ENCODE measurements around the gene ATP8A2.
"Not testable (repeated sequence)": the region's sequence is repeated elsewhere in the genome, so short reads cannot be mapped to it uniquely, and the experiment has no call there.

Gene ATP8A2

DNA sequence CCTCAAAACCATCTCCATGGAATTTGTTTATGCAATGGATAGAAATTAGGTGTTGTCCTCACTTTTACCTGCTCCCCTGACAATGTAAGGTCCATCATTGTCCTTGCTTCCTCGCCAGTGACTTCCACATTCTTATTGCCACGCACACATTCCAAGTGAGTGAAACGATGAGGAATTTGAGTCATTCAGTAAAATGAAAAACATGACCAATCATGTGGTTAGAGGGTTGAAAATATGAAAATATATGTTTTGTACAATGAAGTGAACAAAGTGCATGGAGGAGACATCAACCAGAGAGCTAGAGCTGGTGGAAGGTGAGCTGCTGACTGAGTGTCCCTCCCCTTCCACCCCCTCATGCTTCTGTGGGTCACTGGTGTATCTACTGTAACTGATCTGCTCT, 91.7 kb downstream of the ATP8A2 start:
- no peak for DNase-seq (ENCODE audit: low read depth)

DNA sequence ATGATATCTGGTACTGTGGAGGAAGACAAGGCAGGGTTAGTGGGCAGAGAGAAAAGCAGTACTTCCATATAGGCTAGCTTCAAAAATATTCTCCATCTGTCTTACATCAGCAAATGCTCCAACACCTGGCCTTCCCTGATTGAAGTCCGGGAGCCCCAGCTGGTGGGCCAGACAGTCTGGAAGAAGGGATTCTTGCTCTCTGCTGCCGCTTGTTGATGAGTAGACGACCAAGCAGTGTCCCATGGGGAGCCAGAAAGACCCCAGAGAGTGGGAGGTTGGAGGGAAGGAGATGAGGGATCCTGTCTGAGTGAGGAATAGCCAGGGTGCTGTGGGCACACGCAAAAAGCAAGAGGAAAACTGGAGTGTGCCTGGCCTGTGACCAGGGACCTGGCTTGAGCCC, 95.1 kb downstream of the ATP8A2 start:
- no peak for DNase-seq (ENCODE audit: low read depth)

DNA sequence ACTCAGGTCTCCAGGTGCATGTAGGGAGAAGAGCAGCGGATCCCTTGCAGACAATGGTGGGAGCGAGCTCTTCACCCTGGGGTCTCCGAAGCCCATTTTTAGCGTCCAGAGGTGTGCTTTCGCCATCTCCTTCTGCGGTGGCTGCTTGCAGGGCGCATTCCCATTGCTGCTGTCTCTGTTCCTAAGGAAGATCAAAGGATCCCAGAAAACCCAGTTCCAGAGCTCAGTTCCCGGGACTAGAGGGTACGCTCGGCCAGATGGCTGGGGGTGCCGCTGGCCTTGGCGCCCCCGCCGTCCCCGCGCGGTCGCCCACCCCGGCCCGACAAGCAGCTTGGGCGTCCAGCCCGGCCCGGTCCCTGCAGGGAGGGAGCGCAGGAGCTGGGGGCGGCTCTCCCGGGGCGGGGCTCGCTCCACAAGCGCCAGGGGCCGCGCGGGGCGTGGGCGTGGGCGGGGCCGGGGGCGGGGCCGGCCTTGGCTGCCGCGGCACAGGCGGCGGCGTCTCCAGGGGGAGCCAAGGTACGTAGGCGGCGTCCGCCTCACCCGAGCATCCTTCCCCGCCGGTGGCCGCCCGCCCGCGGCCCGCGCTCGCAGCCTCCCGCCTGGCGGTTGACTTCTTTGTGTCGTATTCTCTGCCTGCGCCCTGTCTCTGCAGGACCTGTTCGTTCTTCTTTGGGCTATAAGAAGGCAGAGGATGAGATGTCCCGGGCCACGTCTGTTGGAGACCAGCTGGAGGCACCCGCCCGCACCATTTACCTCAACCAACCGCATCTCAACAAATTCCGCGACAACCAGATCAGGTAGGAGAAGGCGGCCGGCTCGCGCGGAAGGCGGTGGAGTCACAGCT, 96.8 kb downstream of the ATP8A2 start:
- no peak for DNase-seq (ENCODE audit: low read depth)

DNA sequence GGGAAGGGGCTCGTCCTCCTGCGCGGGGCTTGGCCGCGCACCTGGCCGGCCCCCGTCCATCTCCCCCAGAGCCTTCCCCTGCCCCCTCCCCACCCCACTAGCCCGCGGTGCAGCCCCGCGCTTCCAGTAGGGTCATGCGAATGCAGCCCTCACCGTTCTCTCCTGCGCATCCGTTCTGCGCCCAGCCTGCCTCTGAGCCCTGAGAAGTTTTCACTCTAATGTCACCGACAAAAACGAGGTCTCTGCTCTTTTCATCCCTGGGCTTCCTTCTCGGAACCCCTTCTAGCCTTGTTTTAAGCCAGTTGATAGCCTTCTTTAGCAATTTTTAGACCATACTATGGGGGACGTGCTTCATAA, 97.4 kb downstream of the ATP8A2 start:
- DNase-seq (ENCODE audit: low read depth): no peak

DNA sequence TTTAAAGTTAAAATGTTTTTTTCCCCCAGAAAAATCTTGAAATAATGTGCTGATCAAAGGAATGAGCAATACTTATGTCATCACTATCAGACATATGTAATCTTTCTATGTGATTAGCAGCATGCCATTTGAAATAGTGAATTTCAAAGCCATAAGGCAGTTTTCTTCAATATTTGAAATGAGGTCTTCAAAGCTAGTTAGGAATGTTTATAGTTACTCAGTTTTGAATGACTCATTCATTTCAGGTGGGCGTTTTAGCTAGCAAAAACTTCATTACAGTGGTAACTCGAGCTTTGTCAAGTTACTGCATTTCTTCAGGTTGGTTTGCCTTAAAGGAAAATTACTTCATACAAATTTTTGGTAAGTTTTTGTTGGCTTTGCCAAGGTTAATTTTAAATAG, 102.1 kb downstream of the ATP8A2 start:
- DNase-seq (ENCODE audit: low read depth): no peak

DNA sequence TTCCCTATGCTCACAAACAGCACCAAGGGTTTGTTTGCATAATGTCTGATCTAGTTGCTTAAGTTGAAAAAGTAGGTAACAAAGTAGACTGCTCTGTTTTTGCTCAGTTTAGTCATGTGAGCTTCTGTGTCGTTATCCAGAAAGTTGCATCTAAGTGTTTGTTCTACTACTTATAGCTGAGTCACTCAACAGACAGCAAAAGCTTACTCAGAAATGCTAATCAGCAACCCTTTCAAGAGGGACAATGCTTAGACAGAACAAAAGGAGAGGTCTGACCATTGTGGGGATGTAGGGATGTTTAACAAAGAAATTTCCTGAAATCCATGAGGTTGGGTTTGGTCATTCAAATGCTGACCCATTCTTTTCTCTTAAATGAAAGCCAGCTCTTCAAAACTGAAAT, 106.4 kb downstream of the ATP8A2 start:
- no peak for DNase-seq (ENCODE audit: low read depth)

DNA sequence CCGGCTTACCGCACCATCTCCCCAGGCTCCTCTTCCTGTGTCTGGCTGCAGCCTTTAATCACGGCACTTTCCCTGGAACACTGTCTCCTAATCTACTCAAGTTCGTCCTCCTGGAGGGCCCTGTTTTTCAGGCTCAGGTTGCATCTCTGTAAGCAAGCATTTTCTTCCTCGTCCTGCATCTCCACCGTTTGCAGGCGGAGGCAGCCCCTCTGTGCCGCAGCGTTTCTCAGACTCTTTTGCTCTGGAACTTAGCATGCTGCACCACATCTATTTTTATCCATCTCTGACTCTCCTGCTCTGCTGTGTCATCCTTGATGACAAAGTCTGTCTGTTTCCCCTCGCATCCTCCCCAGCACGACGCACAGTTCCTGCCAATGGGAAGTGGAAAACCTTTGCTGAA, 117.5 kb downstream of the ATP8A2 start:
- DNase-seq (ENCODE audit: low read depth): no peak

DNA sequence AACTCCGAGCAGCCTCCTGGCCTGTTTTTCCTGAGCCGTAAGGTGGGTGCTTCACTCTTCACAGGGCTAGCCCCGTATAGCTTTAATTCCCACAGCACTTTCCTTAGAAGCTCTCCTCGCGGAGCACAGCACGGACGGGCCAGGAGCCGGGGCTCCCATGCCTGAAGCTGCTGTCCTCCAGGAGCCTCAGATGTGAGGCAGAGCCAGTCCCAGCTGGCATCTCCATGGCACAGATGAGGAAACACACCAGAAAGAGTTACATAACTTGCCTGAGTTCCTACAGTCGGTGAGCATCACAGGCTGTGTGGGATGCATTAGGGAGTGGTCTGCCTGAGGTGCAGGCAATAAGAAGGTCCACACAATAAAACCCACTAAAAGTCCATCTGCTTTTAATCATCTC, 118.5 kb downstream of the ATP8A2 start:
- DNase-seq (ENCODE audit: low read depth): no peak

DNA sequence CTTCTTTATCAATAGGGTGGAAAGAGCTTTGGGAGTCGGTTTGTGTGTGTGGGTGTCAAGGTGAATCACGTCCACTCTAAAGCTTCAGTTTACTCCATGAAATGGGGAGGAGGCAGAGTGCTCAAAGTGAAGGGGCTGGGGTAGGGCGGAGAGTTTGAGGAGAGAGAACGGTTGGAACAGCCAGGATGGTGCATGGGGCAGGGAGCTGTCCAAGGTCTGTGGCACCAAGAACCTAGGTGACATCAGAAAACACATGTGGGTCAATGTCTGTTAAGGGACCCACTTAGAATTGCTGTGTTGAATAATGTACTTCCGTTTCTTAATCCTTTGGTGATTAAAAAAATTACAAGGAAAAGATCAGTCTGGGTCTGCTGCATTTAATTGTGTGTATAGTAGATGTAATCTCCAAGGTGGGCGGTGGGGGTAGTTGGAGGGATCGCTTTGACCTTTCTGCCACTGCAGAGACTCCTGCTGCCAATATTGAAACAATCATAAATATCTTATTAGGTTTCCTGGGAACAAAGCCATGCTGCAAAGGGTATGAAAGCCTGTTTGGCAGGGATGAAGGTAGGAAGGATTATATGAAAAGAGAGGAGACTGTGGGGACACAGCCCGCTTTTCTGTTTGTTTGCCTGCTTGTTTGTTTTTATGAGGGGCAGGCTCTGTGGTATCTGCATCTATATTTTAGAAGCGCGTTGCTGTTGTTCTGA, 122.3 kb downstream of the ATP8A2 start:
- no peak for DNase-seq (ENCODE audit: low read depth)

DNA sequence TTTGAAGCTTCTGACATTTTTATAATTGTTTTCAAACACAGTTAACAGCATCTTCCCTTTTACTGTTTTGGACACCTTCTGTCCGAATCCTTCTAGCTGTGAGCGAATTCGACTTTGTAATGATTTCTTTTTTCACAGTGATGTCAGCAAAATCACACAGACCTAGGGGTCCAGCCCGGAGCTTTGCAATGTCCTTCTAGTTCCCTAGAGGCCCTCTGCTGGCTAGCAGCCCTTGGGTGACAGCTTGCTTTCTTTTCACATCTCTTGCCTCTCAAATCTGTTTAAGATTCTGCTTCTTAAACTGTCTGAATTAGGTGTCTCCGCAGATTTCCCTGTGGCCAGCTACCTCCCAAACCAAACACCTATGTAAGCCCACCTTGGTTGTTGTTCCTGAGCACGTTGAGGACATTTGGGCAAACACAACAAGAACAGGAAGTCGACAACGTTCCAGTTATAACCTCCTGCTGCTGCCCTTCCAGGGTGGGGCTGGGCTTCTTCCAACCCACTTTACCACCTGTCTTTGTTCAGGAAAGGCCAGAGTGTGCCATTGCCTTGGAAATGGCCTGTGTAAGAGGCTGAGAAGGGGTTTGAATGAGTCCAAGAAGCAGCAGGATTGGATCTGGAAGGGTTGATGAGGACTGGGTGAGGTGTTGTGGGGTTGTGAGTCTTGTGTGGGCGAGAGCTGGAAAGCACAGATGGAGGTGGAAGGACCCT, 123.1 kb downstream of the ATP8A2 start:
- DNase-seq (ENCODE audit: low read depth): no peak

DNA sequence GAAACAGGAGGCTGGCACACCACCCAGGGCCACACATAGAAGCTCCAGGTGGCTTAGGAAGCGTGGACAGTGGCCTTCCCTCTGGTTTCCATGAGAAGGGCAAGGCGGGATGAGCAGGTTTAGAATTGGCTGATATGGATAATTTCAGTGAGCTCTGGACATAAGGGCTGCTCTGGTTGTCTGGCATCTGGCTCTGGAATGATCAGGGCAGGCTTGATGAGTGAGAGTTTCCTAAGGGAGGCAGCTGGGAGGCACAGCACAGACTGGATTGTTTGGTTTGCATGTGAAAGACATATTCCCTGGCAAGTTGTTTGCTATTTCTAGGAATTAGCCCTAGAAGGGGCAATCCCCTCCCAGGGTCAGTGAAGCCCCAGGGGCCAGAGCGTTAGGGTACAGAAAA, 129.5 kb downstream of the ATP8A2 start:
- DNase-seq (ENCODE audit: low read depth): no peak

DNA sequence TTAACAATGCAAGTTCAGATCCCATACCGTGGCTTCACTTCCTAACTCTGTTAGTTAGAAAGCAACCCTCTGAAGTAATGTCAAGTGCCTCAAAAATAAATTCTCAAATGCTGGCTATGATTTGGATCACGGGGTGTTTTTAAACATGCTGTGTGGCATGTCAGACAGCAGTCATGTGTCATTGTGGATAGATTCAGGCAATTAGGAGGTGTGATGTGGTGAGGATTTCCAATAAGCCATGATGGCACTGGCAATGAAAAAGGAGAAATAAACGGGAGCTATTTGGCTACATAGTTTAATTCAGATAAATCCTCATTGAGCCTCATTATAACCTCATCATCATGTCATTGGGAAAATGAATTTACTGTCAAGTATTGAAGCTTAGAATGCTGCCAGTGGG, 130.3 kb downstream of the ATP8A2 start:
- DNase-seq (ENCODE audit: low read depth): no peak

DNA sequence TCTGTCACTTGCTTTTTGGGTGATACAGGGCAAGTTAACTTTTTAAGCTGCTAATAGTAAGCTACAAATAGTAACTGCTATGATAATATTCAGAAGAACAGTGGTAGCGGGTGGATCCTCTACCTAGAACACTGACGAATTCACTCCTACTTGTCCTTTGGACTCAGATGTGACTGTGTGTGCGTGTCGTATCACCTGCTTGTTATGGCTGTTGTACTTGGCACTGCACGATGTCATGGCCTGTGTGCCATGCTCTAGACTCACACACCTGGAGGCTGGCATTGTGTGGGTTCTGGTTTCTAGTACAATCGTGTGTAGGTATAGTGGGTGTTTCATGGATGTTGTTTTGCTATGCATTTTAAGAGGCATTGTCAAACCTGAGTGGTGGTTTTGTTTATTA, 130.8 kb downstream of the ATP8A2 start:
- no peak for DNase-seq (ENCODE audit: low read depth)

DNA sequence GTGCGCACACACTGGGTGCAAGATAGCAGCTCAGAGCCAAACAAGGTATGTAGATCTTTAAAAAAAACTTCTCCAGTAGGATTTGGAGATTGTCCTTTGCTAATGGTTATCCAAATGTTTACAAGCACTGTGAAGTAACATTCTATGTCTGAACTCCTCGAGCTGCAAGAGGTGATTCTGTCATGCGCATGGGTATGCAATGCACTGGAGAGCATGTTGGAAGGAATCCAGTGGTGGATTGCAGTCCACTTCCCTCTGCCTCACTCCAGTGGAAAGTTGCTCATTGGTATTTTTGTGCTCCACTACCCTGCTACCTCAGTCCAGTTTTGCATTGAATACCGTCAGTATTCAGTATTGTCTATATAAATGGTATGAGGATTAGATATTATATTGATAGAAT, 132.1 kb downstream of the ATP8A2 start:
- DNase-seq (ENCODE audit: low read depth): no peak

DNA sequence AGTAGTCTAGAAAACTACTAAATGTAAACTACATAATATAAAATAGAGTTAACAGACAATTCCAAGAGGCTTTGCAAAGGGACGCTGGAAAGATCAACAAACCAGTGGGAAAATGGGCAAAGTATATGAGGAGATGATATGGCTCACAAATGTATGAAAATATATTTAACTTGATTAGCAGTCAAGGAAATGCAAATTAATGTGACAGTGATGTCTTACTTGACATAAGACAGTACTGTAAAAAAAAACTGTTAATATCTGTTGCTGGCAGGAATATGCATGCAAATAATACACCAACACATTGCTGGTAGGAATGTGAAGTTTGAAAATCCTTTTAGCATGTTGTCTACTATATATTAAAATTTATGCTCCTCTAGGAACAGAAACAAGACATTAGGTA, 136.1 kb downstream of the ATP8A2 start:
- DNase-seq (ENCODE audit: low read depth): no peak

DNA sequence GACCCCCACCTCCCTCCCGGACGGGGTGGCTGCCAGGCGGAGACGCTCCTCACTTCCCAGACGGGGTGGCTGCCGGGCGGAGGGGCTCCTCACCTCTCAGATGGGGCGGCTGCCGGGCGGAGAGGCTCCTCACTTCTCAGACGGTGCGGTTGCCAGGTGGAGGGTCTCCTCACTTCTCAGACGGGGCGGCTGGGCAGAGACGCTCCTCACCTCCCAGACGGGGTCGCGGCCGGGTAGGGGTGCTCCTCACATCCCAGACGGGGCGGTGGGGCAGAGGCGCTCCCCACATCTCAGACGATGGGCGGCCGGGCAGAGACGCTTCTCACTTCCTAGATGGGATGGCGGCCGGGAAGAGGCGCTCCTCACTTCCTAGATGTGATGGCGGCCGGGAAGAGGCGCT, 141.3 kb downstream of the ATP8A2 start:
- not testable (repeated sequence) for DNase-seq (ENCODE audit: low read depth)

DNA sequence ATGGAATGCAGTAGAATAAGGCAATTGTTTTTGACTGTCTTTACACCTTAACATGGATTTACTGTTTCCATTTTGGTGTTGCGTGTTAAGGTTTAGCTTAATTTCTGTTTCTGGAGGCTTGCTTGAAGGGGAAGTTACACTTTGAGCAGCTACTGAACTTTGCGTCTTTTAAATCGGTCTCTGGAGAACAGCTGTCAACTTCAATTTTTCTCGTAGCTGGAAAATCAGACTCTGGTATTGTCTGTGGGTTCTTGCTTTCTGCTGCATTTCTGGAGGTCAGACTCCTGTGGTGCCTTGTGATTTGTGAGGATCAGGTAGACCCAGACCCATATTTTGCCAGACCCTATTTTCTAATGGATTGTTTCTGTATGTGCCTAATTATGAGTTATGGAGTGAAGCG, 146.7 kb downstream of the ATP8A2 start:
- no peak for DNase-seq (ENCODE audit: low read depth)

DNA sequence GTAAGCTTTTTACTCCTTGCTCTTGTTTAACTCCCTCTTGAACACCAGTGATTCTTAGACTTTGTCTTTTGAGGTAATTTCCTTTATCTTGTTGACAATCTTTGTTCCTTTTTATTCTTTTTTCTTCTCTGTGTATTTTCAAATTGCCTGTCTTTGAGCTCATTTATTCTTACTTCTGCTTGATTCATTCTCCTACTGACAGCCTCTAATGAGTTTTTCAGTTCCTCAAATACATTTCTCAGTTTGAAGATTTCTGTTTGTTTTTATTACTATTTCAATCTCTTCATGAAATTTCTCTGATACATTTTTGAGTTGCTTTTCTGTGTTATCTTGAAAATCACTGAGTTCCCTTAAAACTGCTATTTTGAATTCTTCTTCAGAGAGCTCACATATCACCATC, 154.1 kb downstream of the ATP8A2 start:
- no peak for DNase-seq (ENCODE audit: low read depth)

DNA sequence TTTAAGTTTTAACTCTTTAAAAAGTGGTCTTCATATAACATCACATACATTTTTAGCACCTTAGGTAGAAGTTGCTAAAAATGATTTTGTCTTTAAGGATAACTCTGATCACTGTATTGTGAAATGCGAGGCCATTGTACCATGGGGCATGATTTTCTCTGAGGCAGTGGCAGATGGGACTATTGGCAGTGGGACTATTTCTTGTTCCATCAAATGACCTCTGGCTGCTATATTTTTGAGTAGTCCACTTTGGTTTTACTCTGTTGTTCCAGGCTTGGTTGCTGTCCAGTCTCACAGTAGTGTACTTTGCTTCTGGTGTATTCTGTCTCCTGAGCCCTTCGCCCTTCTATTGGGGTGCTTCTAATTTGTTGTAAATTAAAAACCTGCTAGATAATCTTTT, 156.5 kb downstream of the ATP8A2 start:
- DNase-seq (ENCODE audit: low read depth): no peak

DNA sequence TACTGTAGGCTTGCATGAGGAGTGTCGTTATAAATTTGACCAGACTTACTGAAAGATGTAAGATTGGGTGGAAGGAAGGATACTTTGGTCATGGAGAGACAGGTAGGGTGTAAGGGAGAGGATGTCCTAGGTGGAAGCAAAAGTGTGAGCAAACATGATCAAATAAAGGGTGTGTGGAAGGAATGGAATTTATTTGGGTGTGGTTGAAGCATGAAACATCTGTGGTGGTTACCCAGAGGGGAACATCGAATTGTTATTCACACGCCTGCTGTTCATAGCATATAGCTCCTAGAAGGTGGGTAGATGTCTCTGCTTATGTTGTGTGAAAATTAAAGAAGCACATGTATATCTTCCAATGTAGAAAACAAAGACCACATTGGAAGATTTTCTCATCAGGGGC, 157.7 kb downstream of the ATP8A2 start:
- no peak for DNase-seq (ENCODE audit: low read depth)

DNA sequence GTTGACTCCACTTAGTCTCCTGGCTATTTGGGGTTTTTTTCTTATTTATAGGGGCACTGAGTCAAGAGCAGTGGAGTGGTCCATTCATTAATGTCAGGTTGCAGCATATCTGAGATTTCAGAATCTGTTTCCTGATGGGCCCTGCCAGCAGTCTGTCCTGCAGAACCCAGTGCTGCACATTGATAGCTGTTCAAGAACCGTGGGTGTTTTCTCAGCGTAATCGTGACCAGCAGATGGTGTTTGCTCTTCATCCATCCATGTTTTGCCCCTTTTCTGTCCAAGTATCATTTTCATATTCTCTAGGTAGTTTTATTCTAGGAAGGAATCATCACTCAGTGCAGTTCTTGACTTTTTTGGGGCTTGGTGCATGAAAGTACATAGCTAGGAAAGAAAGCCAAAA, 166.5 kb downstream of the ATP8A2 start:
- DNase-seq (ENCODE audit: low read depth): no peak

DNA sequence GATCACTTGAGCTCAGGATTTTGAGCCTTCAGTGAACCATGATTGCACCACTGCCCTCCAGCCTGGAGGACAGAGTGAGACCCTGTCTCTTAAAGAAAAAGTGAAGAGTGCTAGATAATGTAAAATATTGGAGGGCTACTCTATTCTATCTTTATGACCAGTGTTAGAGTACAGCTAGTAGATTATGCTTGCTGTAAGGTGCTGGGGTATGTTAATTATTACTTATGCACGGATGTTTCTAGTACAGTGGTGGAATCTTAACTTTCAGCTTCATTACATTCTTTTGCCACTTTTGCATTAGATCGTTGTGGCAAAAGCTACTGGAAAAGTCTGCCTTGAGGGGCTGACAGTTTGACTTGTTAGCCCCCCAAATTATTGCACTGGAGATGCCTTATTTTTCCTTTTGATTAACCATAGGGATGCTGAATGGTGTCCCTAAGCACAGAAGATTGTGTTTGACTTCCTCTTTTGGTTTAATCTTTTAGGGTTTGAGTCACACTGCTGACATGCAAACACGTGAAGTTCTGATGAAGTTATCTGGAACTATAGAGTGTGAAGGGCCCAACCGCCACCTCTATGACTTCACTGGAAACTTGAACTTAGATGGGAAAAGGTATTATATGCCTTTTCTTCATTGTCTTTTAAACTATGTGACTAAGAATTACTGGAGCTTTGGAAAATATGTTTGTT, 169.8 kb downstream of the ATP8A2 start:
- no peak for DNase-seq (ENCODE audit: low read depth)

DNA sequence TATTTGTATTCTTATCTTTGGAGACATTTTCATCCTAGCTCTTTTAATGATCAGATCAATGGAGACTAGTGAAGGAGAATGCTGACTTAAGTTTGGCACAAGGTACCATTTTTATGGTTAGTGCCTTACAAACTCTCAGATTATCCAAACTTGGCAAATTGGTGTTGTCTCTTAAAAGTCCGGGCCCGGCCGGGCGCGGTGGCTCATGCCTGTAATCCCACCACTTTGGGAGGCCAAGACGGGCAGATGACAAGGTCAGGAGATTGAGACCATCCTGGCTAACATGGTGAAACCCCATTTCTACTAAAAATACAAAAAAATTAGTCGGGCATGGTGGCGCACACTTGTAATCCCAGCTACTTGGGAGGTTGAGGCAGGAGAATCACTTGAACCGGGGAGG, 177.2 kb downstream of the ATP8A2 start:
- not testable (repeated sequence) for DNase-seq (ENCODE audit: low read depth)
